H1 (cell line): ENCODE results near the gene DTL.

Source experiments
- POLR2A ChIP-seq, 2 experiments: IDR thresholded peaks; 1 replicate in 1 of 2; 2 replicates in 1 of 2; pipeline ENCODE4 v1.6.1; 2011; ENCODE audit warnings: low read depth in 2 of 2, low read length in 2 of 2, mild to moderate bottlenecking in 2 of 2; ENCODE audit errors: control extremely low read depth in 1 of 2
- TAF1 ChIP-seq: IDR thresholded peaks from 2 replicates; pipeline ENCODE4 v1.6.1; 2011; ENCODE audit warnings: mild to moderate bottlenecking, low read depth, low read length
- TF ChIP-seq, protein P1 (sequence below), 3 experiments: IDR thresholded peaks; 1 replicate in 2 of 3; 2 replicates in 1 of 3; pipeline versions ENCODE4 v1.5.1 to v1.6.1; 2011; ENCODE audit warnings: low read length in 3 of 3, mild to moderate bottlenecking in 3 of 3, inconsistent platforms in 2 of 3, low read depth in 1 of 3, moderate library complexity in 1 of 3; ENCODE audit not compliant: insufficient read depth in 1 of 3; ENCODE audit errors: control extremely low read depth in 1 of 3

DNA sequence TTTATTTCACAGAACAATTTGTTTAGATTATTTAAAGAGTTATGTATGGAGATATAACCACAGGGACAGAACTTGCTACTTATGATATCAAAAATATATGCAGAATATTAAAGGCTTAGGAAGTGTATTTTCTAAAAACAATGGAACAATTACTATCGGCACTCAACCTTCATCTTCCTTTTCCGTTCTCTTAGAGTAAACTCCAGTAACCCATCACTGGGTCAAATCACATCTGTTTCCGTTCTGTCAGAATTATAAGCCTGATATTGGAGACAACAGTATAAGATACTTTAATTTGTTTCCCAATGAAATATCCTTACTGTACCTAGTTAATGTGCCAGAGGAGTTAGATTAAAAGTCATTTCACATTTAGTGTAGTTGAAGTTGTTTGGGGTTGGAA is 32.2 kb downstream of the DTL start:
- TF ChIP-seq, protein P1, sequence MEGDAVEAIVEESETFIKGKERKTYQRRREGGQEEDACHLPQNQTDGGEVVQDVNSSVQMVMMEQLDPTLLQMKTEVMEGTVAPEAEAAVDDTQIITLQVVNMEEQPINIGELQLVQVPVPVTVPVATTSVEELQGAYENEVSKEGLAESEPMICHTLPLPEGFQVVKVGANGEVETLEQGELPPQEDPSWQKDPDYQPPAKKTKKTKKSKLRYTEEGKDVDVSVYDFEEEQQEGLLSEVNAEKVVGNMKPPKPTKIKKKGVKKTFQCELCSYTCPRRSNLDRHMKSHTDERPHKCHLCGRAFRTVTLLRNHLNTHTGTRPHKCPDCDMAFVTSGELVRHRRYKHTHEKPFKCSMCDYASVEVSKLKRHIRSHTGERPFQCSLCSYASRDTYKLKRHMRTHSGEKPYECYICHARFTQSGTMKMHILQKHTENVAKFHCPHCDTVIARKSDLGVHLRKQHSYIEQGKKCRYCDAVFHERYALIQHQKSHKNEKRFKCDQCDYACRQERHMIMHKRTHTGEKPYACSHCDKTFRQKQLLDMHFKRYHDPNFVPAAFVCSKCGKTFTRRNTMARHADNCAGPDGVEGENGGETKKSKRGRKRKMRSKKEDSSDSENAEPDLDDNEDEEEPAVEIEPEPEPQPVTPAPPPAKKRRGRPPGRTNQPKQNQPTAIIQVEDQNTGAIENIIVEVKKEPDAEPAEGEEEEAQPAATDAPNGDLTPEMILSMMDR (IDR thresholded peaks at IDR 0.05; ENCODE audit: control extremely low read depth in 1 of 3, insufficient read depth in 1 of 3, low read depth in 1 of 3, low read length in 3 of 3): no peak
- TF ChIP-seq TAF1: no peak
- no peak for TF ChIP-seq POLR2A (IDR thresholded peaks at IDR 0.05; ENCODE audit: control extremely low read depth in 1 of 2, low read depth in 2 of 2, low read length in 2 of 2)
